HepG2 (cell line): ENCODE results near the gene ZBTB17. TPM values are rescaled to one million over a fixed set of nuclear protein-coding genes. Genes with fewer than 3 reads are reported as not detected.
"Not testable (repeated sequence)": the region's sequence is repeated elsewhere in the genome, so short reads cannot be mapped to it uniquely, and the experiment has no call there.

Source experiments
- ATAC-seq: fragments of 200-7000 bp; cut with Tn5 transposase; 3 replicates; pipeline ENCODE4 v1.9.1; 2020; ENCODE audit warnings: mild to moderate bottlenecking, moderate library complexity
- BruUV-seq: library from RNA; stranded (reverse); fragments of 400-500 nt; replicated peaks from 2 replicates; lab custom pipeline; 2021; lab: Mats Ljungman, UMichigan
- CTCF ChIA-PET: fragments of 300-600 bp; formaldehyde crosslinking; extraction: SDS; loops from one replicate; lab custom pipeline; 2021; ENCODE audit warnings: low total read pairs, inconsistent platforms, low intra/inter-chr PET ratio; lab: Yijun Ruan, JAX
- POLR2A ChIA-PET: fragments of 350-600 bp; sonication (Branson Sonifier 250); formaldehyde crosslinking; loops from one replicate; lab custom pipeline; 2020; ENCODE audit warnings: antibody characterized with exemption, inconsistent platforms; lab: Yijun Ruan, JAX
- DNase-seq: peaks from one replicate; pipeline ENCODE4 v3.0.0-alpha.2; 2015; ENCODE audit warnings: low spot score
- FAIRE-seq: peaks from 3 replicates; lab custom pipeline; 2011; peaks lifted over from hg19 to GRCh38; lab: Jason Lieb, UNC
- H2AFZ ChIP-seq: one replicate; pipeline ENCODE4 v1.6.1; 2011; ENCODE audit warnings: low read length, inconsistent platforms
- H3K27ac ChIP-seq: fragments of 300-600 bp; 3 replicates; pipeline ENCODE4 v1.8.0; 2011; ENCODE audit warnings: mixed run types, mild to moderate bottlenecking, mixed read lengths, low read length, inconsistent platforms; ENCODE audit not compliant: insufficient read depth; ENCODE audit errors: extremely low read length
- H3K27me3 ChIP-seq, 2 experiments: fragments of 200-600 bp in 1 of 2; 2 replicates in 1 of 2; 3 replicates in 1 of 2; pipeline versions ENCODE4 v1.6.0 to v1.8.0; 2011; ENCODE audit warnings: low read length in 2 of 2, mild to moderate bottlenecking in 2 of 2, moderate library complexity in 2 of 2, inconsistent platforms in 1 of 2; ENCODE audit not compliant: insufficient read depth in 2 of 2, control insufficient read depth in 1 of 2
- H3K36me3 ChIP-seq, 2 experiments: fragments of 200-600 bp in 1 of 2; replicated peaks in 1 of 2; 2 replicates in 1 of 2; 3 replicates in 1 of 2; pipeline versions ENCODE4 v1.5.1 to v1.8.0; 2011; ENCODE audit warnings: low read length in 2 of 2, inconsistent platforms in 1 of 2; ENCODE audit not compliant: insufficient read depth in 2 of 2, control insufficient read depth in 1 of 2
- H3K4me1 ChIP-seq: 2 replicates; pipeline ENCODE4 v1.5.1; 2012; ENCODE audit warnings: low read length, inconsistent platforms; ENCODE audit not compliant: insufficient read depth
- H3K4me2 ChIP-seq: 2 replicates; pipeline ENCODE4 v1.6.0; 2011; ENCODE audit warnings: low read depth, low read length, inconsistent platforms
- H3K4me3 ChIP-seq, 3 experiments: fragments of 200-600 bp in 1 of 3; sonication (generic), shearing (Covaris generic) in 1 of 3; replicated peaks in 1 of 3; 2 replicates each; pipeline ENCODE4 v1.5.1; 2011 to 2016; ENCODE audit warnings: low read length in 3 of 3, inconsistent platforms in 2 of 3, low read depth in 2 of 3, mild to moderate bottlenecking in 2 of 3, control low read depth in 1 of 3, mixed read lengths in 1 of 3; ENCODE audit not compliant: insufficient read depth in 1 of 3
- H3K79me2 ChIP-seq: one replicate; pipeline ENCODE4 v1.6.1; 2011; ENCODE audit warnings: low read length, inconsistent platforms; ENCODE audit not compliant: insufficient read depth
- H3K9ac ChIP-seq: 2 replicates; pipeline ENCODE4 v1.6.0; 2011; ENCODE audit warnings: mild to moderate bottlenecking, low read depth, low read length, inconsistent platforms; ENCODE audit not compliant: insufficient read depth
- H3K9me3 ChIP-seq: 2 replicates; pipeline ENCODE4 v1.5.1; 2012; ENCODE audit warnings: mild to moderate bottlenecking, low read length
- H4K20me1 ChIP-seq: 2 replicates; pipeline ENCODE4 v1.6.0; 2011; ENCODE audit warnings: inconsistent platforms, mild to moderate bottlenecking, low read length, moderate library complexity; ENCODE audit not compliant: insufficient read depth
- EZH2 ChIP-seq: conservative IDR thresholded peaks from 2 replicates; pipeline ENCODE4 v1.6.1; 2012; ENCODE audit warnings: mild to moderate bottlenecking, low read depth, low read length, moderate library complexity
- GABPB1 ChIP-seq: IDR thresholded peaks from 2 replicates; pipeline ENCODE4 v1.6.1; 2016; ENCODE audit warnings: mild to moderate bottlenecking, missing genetic modification reagents, moderate library complexity, missing compliant biosample characterization
- GPN1 ChIP-seq: sonication (generic); formaldehyde crosslinking; IDR thresholded peaks from 2 replicates; pipeline ENCODE4 v1.5.1; 2020; ENCODE audit warnings: missing genetic modification reagents, borderline replicate concordance
- HOXA7 ChIP-seq: sonication (generic); formaldehyde crosslinking; IDR thresholded peaks from 2 replicates; pipeline ENCODE4 v1.8.1; 2022; ENCODE audit warnings: mild to moderate bottlenecking, missing genetic modification reagents, moderate library complexity
- JDP2 ChIP-seq: sonication (generic); formaldehyde crosslinking; IDR thresholded peaks from 2 replicates; pipeline ENCODE4 v1.8.1; 2022; ENCODE audit warnings: missing genetic modification reagents, borderline replicate concordance
- NCOA1 ChIP-seq: sonication (generic); formaldehyde crosslinking; IDR thresholded peaks from 2 replicates; pipeline ENCODE4 v1.9.0; 2021; ENCODE audit warnings: missing genetic modification reagents
- PRMT3 ChIP-seq: sonication (generic); formaldehyde crosslinking; IDR thresholded peaks from 2 replicates; pipeline ENCODE4 v1.8.1; 2022; ENCODE audit warnings: low read depth, mild to moderate bottlenecking, moderate library complexity, missing genetic modification reagents, borderline replicate concordance
- ZFP36L1 ChIP-seq: sonication (generic); formaldehyde crosslinking; IDR thresholded peaks from 2 replicates; pipeline ENCODE4 v1.8.0; 2022; ENCODE audit warnings: mild to moderate bottlenecking, missing genetic modification reagents, moderate library complexity
- ZFP62 ChIP-seq: sonication (generic); formaldehyde crosslinking; IDR thresholded peaks from 2 replicates; pipeline ENCODE4 v1.4.0; 2020; ENCODE audit warnings: missing genetic modification reagents
- ZNF260 ChIP-seq: sonication (generic); formaldehyde crosslinking; IDR thresholded peaks from 2 replicates; pipeline ENCODE4 v1.4.0; 2020; ENCODE audit warnings: missing genetic modification reagents, low read depth, mild to moderate bottlenecking, borderline replicate concordance
- ZNF264 ChIP-seq: sonication (generic); formaldehyde crosslinking; IDR thresholded peaks from 2 replicates; pipeline ENCODE4 v1.4.0; 2020; ENCODE audit warnings: missing genetic modification reagents
- ZNF724P ChIP-seq: sonication (generic); formaldehyde crosslinking; IDR thresholded peaks from 2 replicates; pipeline ENCODE4 v1.8.0; 2022; ENCODE audit warnings: missing genetic modification reagents, borderline replicate concordance
- ZNF768 ChIP-seq: sonication (generic); formaldehyde crosslinking; IDR thresholded peaks from 2 replicates; pipeline ENCODE4 v1.4.0; 2020; ENCODE audit warnings: missing genetic modification reagents
- ZSCAN20 ChIP-seq: sonication (generic); formaldehyde crosslinking; IDR thresholded peaks from 2 replicates; pipeline ENCODE4 v1.4.0; 2020; ENCODE audit warnings: missing genetic modification reagents, mild to moderate bottlenecking, borderline replicate concordance
- WGBS: methylation state at CpG from one replicate; pipeline ENCODE4 v1.1.6; 2017; ENCODE audit warnings: low lambda C conversion rate; 5-methylcytosine and 5-hydroxymethylcytosine counted together
- in situ Hi-C: cut with HindIII; loops from 2 replicates; pipeline ENCODE4 v1.10.0; 2017; ENCODE audit warnings: low pct_unique_long_range_greater_than_20kb; ENCODE audit not compliant: extremely low pct_ligation_motif_present
- intact Hi-C: fragments of 100-400 bp; cut with micrococcal nuclease; formaldehyde crosslinking; loops from one replicate; pipeline ENCODE4 v1.10.0; 2022; ENCODE audit not compliant: unreplicated experiment
- polyA plus RNA-seq, 8 experiments: library from polyadenylated mRNA; depleted of rRNA in 3 of 8; stranded (reverse) in 7 of 8; unstranded in 1 of 8; fragments of >200 nt; fragmentation: Illumina TruSeq in 4 of 8; extraction: Trizol in 4 of 8; gene quantifications; 2 replicates each; pipeline versions ENCODE4 v1.2.1 to v1.2.3, GENCODE V29; 2011 to 2016; ENCODE audit warnings: low read depth in 4 of 8, missing spikeins in 1 of 8, mixed read lengths in 1 of 8; ENCODE audit not compliant: insufficient read depth in 1 of 8
- total RNA-seq, 5 experiments: library from RNA; depleted of rRNA; stranded (reverse); fragments of >200 nt; fragmentation: Illumina TruSeq; extraction: Trizol; gene quantifications; 2 replicates each; pipeline ENCODE4 v1.2.3, GENCODE V29; 2016; ENCODE audit warnings: low read depth in 1 of 5
- TF ChIP-seq, protein P1 (sequence below): sonication (generic); formaldehyde crosslinking; IDR thresholded peaks from 2 replicates; pipeline ENCODE4 v1.5.0; 2020; ENCODE audit warnings: missing genetic modification reagents
- TF ChIP-seq, protein P2 (sequence below): fragments of 450-650 bp; IDR thresholded peaks from 2 replicates; pipeline ENCODE4 v1.6.1; 2016
- TF ChIP-seq, protein P3 (sequence below): sonication (generic); formaldehyde crosslinking; IDR thresholded peaks from 2 replicates; pipeline ENCODE4 v1.5.0; 2020; ENCODE audit warnings: mild to moderate bottlenecking, low read depth, missing genetic modification reagents, borderline replicate concordance

The ZBTB17 gene
- total and polyA plus RNA-seq, 2 of the 13 experiments (the other 11 are each of a cell fraction or from before 2014, with no cell fraction given) = 16.7 to 17.0 TPM

DNA sequence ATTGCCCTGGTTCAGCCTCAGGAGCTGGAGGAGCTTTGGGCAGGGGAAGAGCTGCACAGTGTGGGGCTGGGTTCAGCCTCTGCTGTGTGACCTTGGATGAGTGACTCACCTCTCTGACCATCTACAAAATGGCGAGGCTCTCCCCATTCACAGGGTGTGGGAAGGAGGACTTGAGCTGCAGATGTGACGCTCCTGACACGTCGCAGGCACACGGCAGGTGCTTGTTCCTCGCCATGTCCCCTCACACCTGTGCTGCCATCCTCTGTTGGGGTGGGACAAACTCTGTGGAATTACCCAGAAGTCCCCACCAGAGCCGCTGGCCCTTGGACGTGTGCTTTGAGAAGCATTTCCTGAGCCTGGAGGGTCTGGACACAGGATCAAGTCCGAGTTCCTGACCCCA is 45.0 kb upstream of the ZBTB17 start:
- H3K36me3 ChIP-seq, BruUV-seq, ATAC-seq, H3K79me2 ChIP-seq, H3K9ac ChIP-seq, H3K27ac ChIP-seq, CTCF ChIA-PET, in situ Hi-C loops, H3K9me3 ChIP-seq, POLR2A ChIA-PET, DNase-seq, H3K4me3 ChIP-seq, H3K4me2 ChIP-seq, intact Hi-C loops, H2AFZ ChIP-seq, H4K20me1 ChIP-seq, FAIRE-seq: not testable (repeated sequence)
- peaks cover 46% of the 10 kb centered on the region for H3K4me1 ChIP-seq
- 11% methylated on average over 3 of the region's 9 CpGs for WGBS
- peaks cover 9 to 80% of the 10 kb centered on the region in 2 experiments; a peak in 4 of 5 replicates for H3K27me3 ChIP-seq
- peak; percentile 91 for TF ChIP-seq ZNF768 (CRISPR knock-in tag)

DNA sequence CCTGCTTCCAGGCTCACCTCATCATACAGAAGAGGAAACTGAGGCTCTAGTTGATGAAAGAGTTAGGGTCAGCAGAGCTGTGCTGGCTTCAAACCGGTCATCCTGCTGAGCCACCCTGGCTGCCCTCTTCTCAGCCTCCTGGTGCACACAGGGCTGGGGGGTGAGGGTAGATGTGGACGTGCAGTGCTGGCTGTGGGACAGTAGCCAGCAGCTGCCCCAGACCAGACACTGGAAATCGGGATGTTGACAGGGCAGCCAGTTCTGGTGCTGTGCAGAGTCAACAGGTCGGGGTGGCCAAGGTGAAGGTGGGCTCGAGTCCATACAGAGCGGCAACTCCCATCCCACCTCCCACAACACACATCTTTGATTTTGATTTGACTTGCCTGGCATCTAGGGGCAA is 44.4 kb upstream of the ZBTB17 start:
- ATAC-seq (no peak), DNase-seq (no peak), FAIRE-seq (no peak)
- H3K27me3 ChIP-seq = peaks cover 12 to 85% of the 10 kb centered on the region in 2 experiments; a peak in 4 of 5 replicates
- H3K79me2 ChIP-seq = no peaks in the 10 kb centered on the region
- POLR2A ChIA-PET = no interaction called here
- no peak overlapping the region for H3K27ac ChIP-seq
- intact Hi-C loops = no loop called here
- H2AFZ ChIP-seq = no peak overlapping the region
- H3K4me1 ChIP-seq = peaks cover 52% of the 10 kb centered on the region
- no peak overlapping the region for H3K9ac ChIP-seq
- no TSS peak for BruUV-seq
- H4K20me1 ChIP-seq = no peaks in the 10 kb centered on the region
- CTCF ChIA-PET = no interaction called here
- in situ Hi-C loops = no loop called here
- no peaks in the 10 kb centered on the region for H3K9me3 ChIP-seq
- H3K4me3 ChIP-seq = no peak overlapping the region
- WGBS = 32% methylated on average over 6 of the region's 6 CpGs
- no peak for TF ChIP-seq ZFP36L1 (CRISPR knock-in tag)
- TF ChIP-seq, protein P1, sequence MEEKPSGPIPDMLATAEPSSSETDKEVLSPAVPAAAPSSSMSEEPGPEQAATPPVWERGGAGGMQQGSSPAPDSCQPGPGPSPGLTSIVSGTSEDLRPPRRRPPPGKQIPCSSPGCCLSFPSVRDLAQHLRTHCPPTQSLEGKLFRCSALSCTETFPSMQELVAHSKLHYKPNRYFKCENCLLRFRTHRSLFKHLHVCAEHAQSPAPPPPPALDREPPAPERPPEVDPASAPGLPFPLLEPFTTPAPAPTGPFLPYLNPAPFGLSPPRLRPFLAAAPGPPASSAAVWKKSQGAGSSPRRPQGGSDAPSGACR = no peak
- no peak for TF ChIP-seq ZNF260 (CRISPR knock-in tag)
- no peak for TF ChIP-seq ZFP62 (CRISPR knock-in tag)
- no peak for TF ChIP-seq JDP2 (CRISPR knock-in tag)
- no peak for TF ChIP-seq ZNF264 (CRISPR knock-in tag)
- TF ChIP-seq ZNF724P (CRISPR knock-in tag) = no peak
- no peak for TF ChIP-seq EZH2
- no peak for TF ChIP-seq HOXA7 (CRISPR knock-in tag)
- TF ChIP-seq GPN1 = no peak
- no peak for TF ChIP-seq ZSCAN20 (CRISPR knock-in tag)
- no peak for TF ChIP-seq PRMT3 (CRISPR knock-in tag)
- TF ChIP-seq, protein P2, sequence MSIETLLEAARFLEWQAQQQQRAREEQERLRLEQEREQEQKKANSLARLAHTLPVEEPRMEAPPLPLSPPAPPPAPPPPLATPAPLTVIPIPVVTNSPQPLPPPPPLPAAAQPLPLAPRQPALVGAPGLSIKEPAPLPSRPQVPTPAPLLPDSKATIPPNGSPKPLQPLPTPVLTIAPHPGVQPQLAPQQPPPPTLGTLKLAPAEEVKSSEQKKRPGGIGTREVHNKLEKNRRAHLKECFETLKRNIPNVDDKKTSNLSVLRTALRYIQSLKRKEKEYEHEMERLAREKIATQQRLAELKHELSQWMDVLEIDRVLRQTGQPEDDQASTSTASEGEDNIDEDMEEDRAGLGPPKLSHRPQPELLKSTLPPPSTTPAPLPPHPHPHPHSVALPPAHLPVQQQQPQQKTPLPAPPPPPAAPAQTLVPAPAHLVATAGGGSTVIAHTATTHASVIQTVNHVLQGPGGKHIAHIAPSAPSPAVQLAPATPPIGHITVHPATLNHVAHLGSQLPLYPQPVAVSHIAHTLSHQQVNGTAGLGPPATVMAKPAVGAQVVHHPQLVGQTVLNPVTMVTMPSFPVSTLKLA = no peak
- no peak for TF ChIP-seq GABPB1 (CRISPR knock-in tag)
- TF ChIP-seq NCOA1 (CRISPR knock-in tag) = no peak
- TF ChIP-seq, protein P3, sequence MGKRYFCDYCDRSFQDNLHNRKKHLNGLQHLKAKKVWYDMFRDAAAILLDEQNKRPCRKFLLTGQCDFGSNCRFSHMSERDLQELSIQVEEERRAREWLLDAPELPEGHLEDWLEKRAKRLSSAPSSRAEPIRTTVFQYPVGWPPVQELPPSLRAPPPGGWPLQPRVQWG (CRISPR knock-in tag) = no peak
- no peaks in the 10 kb centered on the region for H3K36me3 ChIP-seq
- no peak overlapping the region for H3K4me2 ChIP-seq
